ENCODE results near the gene KCNMA1.

DNA sequence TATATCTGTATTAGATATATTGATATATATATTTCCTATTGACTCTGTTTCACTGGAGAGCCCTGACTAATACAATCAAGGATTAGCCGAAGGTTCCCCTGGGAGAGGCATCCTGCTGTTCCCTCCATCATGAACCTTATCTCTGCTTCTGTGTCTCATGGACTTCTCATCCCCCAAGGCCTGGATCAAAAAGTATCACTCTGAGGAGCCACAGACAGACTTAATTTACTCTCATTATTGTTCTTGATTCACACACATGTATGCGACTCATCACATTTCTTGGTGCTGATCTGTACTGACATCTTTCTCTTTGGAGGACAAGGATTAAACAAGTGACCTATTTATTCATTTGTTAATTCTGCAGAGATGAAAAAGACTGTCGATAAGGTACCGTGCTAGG, 550.2 kb downstream of the KCNMA1 start:
- no peak for TF ChIP-seq POLR2A (IDR thresholded peaks at IDR 0.05)
- TF ChIP-seq, protein P1, sequence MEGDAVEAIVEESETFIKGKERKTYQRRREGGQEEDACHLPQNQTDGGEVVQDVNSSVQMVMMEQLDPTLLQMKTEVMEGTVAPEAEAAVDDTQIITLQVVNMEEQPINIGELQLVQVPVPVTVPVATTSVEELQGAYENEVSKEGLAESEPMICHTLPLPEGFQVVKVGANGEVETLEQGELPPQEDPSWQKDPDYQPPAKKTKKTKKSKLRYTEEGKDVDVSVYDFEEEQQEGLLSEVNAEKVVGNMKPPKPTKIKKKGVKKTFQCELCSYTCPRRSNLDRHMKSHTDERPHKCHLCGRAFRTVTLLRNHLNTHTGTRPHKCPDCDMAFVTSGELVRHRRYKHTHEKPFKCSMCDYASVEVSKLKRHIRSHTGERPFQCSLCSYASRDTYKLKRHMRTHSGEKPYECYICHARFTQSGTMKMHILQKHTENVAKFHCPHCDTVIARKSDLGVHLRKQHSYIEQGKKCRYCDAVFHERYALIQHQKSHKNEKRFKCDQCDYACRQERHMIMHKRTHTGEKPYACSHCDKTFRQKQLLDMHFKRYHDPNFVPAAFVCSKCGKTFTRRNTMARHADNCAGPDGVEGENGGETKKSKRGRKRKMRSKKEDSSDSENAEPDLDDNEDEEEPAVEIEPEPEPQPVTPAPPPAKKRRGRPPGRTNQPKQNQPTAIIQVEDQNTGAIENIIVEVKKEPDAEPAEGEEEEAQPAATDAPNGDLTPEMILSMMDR (IDR thresholded peaks at IDR 0.05): no peak
